Large intestine (tissue), 3 donors: ENCODE results near the gene SLC16A6. TPM values are rescaled to one million over a fixed set of nuclear protein-coding genes. Genes with fewer than 3 reads are reported as not detected.
"Not testable (repeated sequence)": the region's sequence is repeated elsewhere in the genome, so short reads cannot be mapped to it uniquely, and the experiment has no call there.

ENCODE experiments used
- DNase-seq, 2 donors: peaks; one replicate each; pipeline versions ENCODE4 v3.0.0 to v3.0.0-alpha.2; 2013
- H3K27ac ChIP-seq: one replicate; pipeline ENCODE4 v1.5.1; 2013; ENCODE audit warnings: low read length
- H3K27me3 ChIP-seq: 2 replicates; pipeline ENCODE4 v1.6.1; 2013; ENCODE audit warnings: low read length; ENCODE audit not compliant: control insufficient read depth, insufficient read depth
- H3K36me3 ChIP-seq: 2 replicates; pipeline ENCODE4 v1.6.1; 2013; ENCODE audit warnings: low read length; ENCODE audit not compliant: control insufficient read depth, insufficient read depth
- H3K4me1 ChIP-seq: one replicate; pipeline ENCODE4 v1.6.1; 2013; ENCODE audit warnings: low read length; ENCODE audit not compliant: control insufficient read depth, insufficient read depth
- H3K4me3 ChIP-seq: one replicate; pipeline ENCODE4 v1.5.1; 2013; ENCODE audit warnings: low read length
- H3K9me3 ChIP-seq: one replicate; pipeline ENCODE4 v1.6.1; 2013; ENCODE audit warnings: mild to moderate bottlenecking, low read depth, low read length, moderate library complexity; ENCODE audit not compliant: control insufficient read depth
- WGBS: methylation state at CpG from one replicate; pipeline ENCODE4 v1.1.5; 2013; ENCODE audit warnings: low lambda C conversion rate; ENCODE audit not compliant: insufficient coverage; 5-methylcytosine and 5-hydroxymethylcytosine counted together
- polyA plus RNA-seq: library from polyadenylated mRNA; unstranded; fragments of 120-200 nt; gene quantifications from one replicate; pipeline ENCODE4 v1.2.1, GENCODE V29; 2013

The SLC16A6 gene
- polyA plus RNA-seq, 1 donor = 0.27 TPM

GRCh38 chr17:68259648-68259951, 31.3 kb downstream of the SLC16A6 start:
- not testable (repeated sequence) for H3K4me3 ChIP-seq, H3K27ac ChIP-seq, H3K4me1 ChIP-seq, H3K36me3 ChIP-seq, DNase-seq, H3K27me3 ChIP-seq, H3K9me3 ChIP-seq
- no CpG with 5 or more reads among the region's 3 CpGs for WGBS

GRCh38 chr17:68258890-68259647, 31.9 kb downstream of the SLC16A6 start:
- H3K4me3 ChIP-seq, H3K36me3 ChIP-seq, H3K9me3 ChIP-seq, H3K4me1 ChIP-seq, H3K27me3 ChIP-seq, H3K27ac ChIP-seq: not testable (repeated sequence)
- WGBS = 100% methylated on average over 1 of the region's 44 CpGs
- peak; percentile 44 to 71 for DNase-seq

GRCh38 chr17:68257934-68258333, 33.0 kb downstream of the SLC16A6 start:
- Histone ChIP-seq H3K4me3 (no peak overlapping the region), H3K4me1 (peaks cover 7% of the 10 kb centered on the region), H3K36me3 (peaks cover 10% of the 10 kb centered on the region), H3K27me3 (no peaks in the 10 kb centered on the region), H3K27ac (no peak overlapping the region), H3K9me3 (no peaks in the 10 kb centered on the region)
- no peak for DNase-seq

- not testable (repeated sequence) for H3K4me1 ChIP-seq, H3K36me3 ChIP-seq, H3K27me3 ChIP-seq, H3K27ac ChIP-seq, H3K4me3 ChIP-seq, H3K9me3 ChIP-seq, DNase-seq
- no CpG with 5 or more reads among the region's 5 CpGs for WGBS
Measured at GRCh38 chr17:68256701-68257100, 34.2 kb downstream of the SLC16A6 start.

GRCh38 chr17:68255731-68256538, 35.0 kb downstream of the SLC16A6 start:
- peak in 1 of 2 donors; percentile 30 for DNase-seq
- WGBS = 58% methylated on average over 2 of the region's 5 CpGs
- Histone ChIP-seq H3K4me1 (peaks cover 7% of the 10 kb centered on the region), H3K27me3 (no peaks in the 10 kb centered on the region), H3K4me3 (no peak overlapping the region), H3K9me3 (no peaks in the 10 kb centered on the region), H3K27ac (no peak overlapping the region), H3K36me3 (peaks cover 10% of the 10 kb centered on the region)

- H3K9me3 ChIP-seq = no peaks in the 10 kb centered on the region
- DNase-seq = no peak
- H3K27ac ChIP-seq = no peak overlapping the region
- 100% methylated on average over 1 of the region's 4 CpGs for WGBS
- H3K4me3 ChIP-seq = no peak overlapping the region
- peaks cover 7% of the 10 kb centered on the region for H3K4me1 ChIP-seq
- peaks cover 12% of the 10 kb centered on the region for H3K36me3 ChIP-seq
- no peaks in the 10 kb centered on the region for H3K27me3 ChIP-seq
Measured at GRCh38 chr17:68255151-68255550, 35.8 kb downstream of the SLC16A6 start.

- not testable (repeated sequence) for H3K9me3 ChIP-seq
Measured at GRCh38 chr17:68253426-68253825, 37.5 kb downstream of the SLC16A6 start.

GRCh38 chr17:68249354-68249765, 41.6 kb downstream of the SLC16A6 start:
- Histone ChIP-seq H3K27ac (no peak overlapping the region), H3K4me1 (peaks cover 6% of the 10 kb centered on the region), H3K4me3 (no peak overlapping the region), H3K27me3 (no peaks in the 10 kb centered on the region), H3K9me3 (no peaks in the 10 kb centered on the region), H3K36me3 (peaks cover 3% of the 10 kb centered on the region)
- DNase-seq = no peak
- no CpG with 5 or more reads among the region's 7 CpGs for WGBS

More at GRCh38 chr17:68253426-68253825, 37.5 kb downstream of the SLC16A6 start:
- not testable (repeated sequence) for H3K4me3 ChIP-seq, DNase-seq, H3K27ac ChIP-seq, H3K27me3 ChIP-seq
- Histone ChIP-seq H3K4me1 (peaks cover 10% of the 10 kb centered on the region), H3K36me3 (peaks cover 13% of the 10 kb centered on the region)
- no CpG with 5 or more reads among the region's 7 CpGs for WGBS

- no peak for DNase-seq
- WGBS = 100% methylated on average over 1 of the region's 5 CpGs
- no peaks in the 10 kb centered on the region for H3K9me3 ChIP-seq
- no peaks in the 10 kb centered on the region for H3K27me3 ChIP-seq
- no peak overlapping the region for H3K4me3 ChIP-seq
- peaks cover 6% of the 10 kb centered on the region for H3K4me1 ChIP-seq
- no peak overlapping the region for H3K27ac ChIP-seq
- peaks cover 3% of the 10 kb centered on the region for H3K36me3 ChIP-seq
Measured at GRCh38 chr17:68248891-68249290, 42.0 kb downstream of the SLC16A6 start.

GRCh38 chr17:68248199-68248825, 42.6 kb downstream of the SLC16A6 start:
- Histone ChIP-seq H3K27me3 (no peaks in the 10 kb centered on the region), H3K4me3 (peak overlapping the region; percentile 98), H3K36me3 (peaks cover 3% of the 10 kb centered on the region), H3K9me3 (no peaks in the 10 kb centered on the region), H3K4me1 (peaks cover 6% of the 10 kb centered on the region), H3K27ac (peak overlapping the region; percentile 98)
- no peak for DNase-seq
- WGBS = no CpG with 5 or more reads among the region's 19 CpGs
